Panc1 (cell line): ENCODE measurements around the gene MORN4.

ENCODE experiments used
- CTCF ChIP-seq: fragments of 450-650 bp; IDR thresholded peaks from 2 replicates; pipeline ENCODE4 v1.5.1; 2017; ENCODE audit warnings: mild to moderate bottlenecking
- POLR2AphosphoS5 ChIP-seq: IDR thresholded peaks from 2 replicates; pipeline ENCODE4 v1.6.1; 2012; ENCODE audit warnings: mild to moderate bottlenecking, low read depth, low read length, moderate library complexity
- REST ChIP-seq, 2 experiments: IDR thresholded peaks; 2 replicates each; pipeline ENCODE4 v1.6.1; 2011 to 2012; ENCODE audit warnings: low read depth in 2 of 2, control low read depth in 1 of 2, low read length in 1 of 2, mild to moderate bottlenecking in 1 of 2, moderate library complexity in 1 of 2; ENCODE audit not compliant: insufficient read depth in 1 of 2
- TCF7L2 ChIP-seq: IDR thresholded peaks from 2 replicates; pipeline ENCODE4 v1.6.1; 2011; ENCODE audit warnings: mild to moderate bottlenecking, low read depth, low read length, inconsistent platforms

- TF ChIP-seq CTCF (no peak), POLR2AphosphoS5 (no peak), REST (IDR thresholded peaks at IDR 0.05; ENCODE audit: insufficient read depth in 1 of 2, low read depth in 2 of 2, low read length in 1 of 2) (no peak), TCF7L2 (no peak)
Observed at GRCh38 chr10:97593421-97593820, 39.9 kb downstream of the MORN4 start.
